Measurements from ENCODE around the gene ADGRD2. TPM values are rescaled to one million over a fixed set of nuclear protein-coding genes. Genes with fewer than 3 reads are reported as not detected.

The ADGRD2 gene
- total and polyA plus RNA-seq, 8 donors, result 0.10 to 0.22 (median 0.16) TPM; not detected in 3

DNA sequence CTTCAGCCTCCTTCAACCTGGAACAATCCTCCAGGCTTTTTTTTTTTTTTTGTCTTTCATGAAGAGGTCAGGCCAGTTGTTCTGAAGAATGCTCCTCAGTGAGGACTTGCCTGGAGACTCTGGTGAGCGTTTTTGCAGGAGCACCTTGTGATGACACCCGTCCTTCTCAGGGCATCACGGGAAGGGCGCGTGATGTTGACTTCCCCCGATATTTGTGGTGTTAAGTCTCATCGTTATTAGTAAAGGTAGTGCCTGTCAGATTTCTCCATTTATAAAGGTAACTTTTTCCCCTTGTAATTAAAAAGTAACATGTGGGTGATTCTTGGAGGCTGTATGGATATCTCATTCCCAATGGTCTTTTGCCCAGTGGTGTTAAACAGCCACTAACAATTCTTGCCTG, 23.9 kb upstream of the ADGRD2 start:
- Histone ChIP-seq H3K36me3 (no peaks in the 10 kb centered on the region), H3K4me3 (no peak overlapping the region), H3K4me1 (no peaks in the 10 kb centered on the region), H3K9me3 (no peaks in the 10 kb centered on the region), H3K27me3 (no peaks in the 10 kb centered on the region), H3K27ac (no peak overlapping the region)
- DNase-seq (no peak), ATAC-seq (no peak)
- TF ChIP-seq, protein P1, sequence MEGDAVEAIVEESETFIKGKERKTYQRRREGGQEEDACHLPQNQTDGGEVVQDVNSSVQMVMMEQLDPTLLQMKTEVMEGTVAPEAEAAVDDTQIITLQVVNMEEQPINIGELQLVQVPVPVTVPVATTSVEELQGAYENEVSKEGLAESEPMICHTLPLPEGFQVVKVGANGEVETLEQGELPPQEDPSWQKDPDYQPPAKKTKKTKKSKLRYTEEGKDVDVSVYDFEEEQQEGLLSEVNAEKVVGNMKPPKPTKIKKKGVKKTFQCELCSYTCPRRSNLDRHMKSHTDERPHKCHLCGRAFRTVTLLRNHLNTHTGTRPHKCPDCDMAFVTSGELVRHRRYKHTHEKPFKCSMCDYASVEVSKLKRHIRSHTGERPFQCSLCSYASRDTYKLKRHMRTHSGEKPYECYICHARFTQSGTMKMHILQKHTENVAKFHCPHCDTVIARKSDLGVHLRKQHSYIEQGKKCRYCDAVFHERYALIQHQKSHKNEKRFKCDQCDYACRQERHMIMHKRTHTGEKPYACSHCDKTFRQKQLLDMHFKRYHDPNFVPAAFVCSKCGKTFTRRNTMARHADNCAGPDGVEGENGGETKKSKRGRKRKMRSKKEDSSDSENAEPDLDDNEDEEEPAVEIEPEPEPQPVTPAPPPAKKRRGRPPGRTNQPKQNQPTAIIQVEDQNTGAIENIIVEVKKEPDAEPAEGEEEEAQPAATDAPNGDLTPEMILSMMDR (IDR thresholded peaks at IDR 0.05), result no peak
- intact Hi-C loops (cut with DNase I), result no loop called here

- intact Hi-C loops (cut with DNase I), result no loop called here
- H3K4me3 ChIP-seq, result no peak overlapping the region
- no peaks in the 10 kb centered on the region for H3K4me1 ChIP-seq
- H3K27me3 ChIP-seq, result no peaks in the 10 kb centered on the region
- TF ChIP-seq, protein P1 (IDR thresholded peaks at IDR 0.05), result no peak
- ATAC-seq (no peak), DNase-seq (no peak)
- H3K27ac ChIP-seq, result no peak overlapping the region
- no peaks in the 10 kb centered on the region for H3K9me3 ChIP-seq
- no peaks in the 10 kb centered on the region for H3K36me3 ChIP-seq
These were observed 23.0 kb upstream of the ADGRD2 start for GRCh38 chr9:124427281-124427680.

- ATAC-seq, result no peak
- Histone ChIP-seq H3K36me3 (no peaks in the 10 kb centered on the region), H3K4me3 (no peak overlapping the region), H3K9me3 (no peaks in the 10 kb centered on the region), H3K27me3 (no peaks in the 10 kb centered on the region), H3K4me1 (no peaks in the 10 kb centered on the region), H3K27ac (no peak overlapping the region)
- intact Hi-C loops (cut with DNase I), result no loop called here
- no peak for DNase-seq
- TF ChIP-seq, protein P1 (IDR thresholded peaks at IDR 0.05), result no peak
These were observed 21.3 kb upstream of the ADGRD2 start for GRCh38 chr9:124428751-124429529.

DNA sequence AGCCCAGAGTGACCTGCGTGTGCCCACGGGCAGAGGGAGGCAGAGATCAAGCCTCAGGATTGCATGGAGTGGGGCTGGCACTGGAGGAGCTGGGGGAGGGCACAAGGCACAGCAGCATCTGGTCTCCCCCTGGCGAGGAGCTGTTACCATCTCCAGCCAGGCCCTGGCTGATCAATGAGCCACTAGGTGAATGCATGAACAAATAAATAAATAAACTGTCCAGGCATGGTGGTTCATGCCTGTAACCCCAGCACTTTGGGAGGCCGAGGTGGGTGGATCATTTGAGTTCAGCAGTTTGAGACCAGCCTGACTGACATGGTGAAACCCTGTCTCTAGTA, 20.8 kb upstream of the ADGRD2 start:
- ATAC-seq (no peak), DNase-seq (no peak)
- intact Hi-C loops (cut with DNase I), result no loop called here
- H3K27me3 ChIP-seq, result no peaks in the 10 kb centered on the region
- TF ChIP-seq, protein P1 (IDR thresholded peaks at IDR 0.05), result no peak
- no peak overlapping the region for H3K4me3 ChIP-seq
- H3K4me1 ChIP-seq, result no peaks in the 10 kb centered on the region
- H3K9me3 ChIP-seq, result no peaks in the 10 kb centered on the region
- H3K27ac ChIP-seq, result no peak overlapping the region
- no peaks in the 10 kb centered on the region for H3K36me3 ChIP-seq

GRCh38 chr9:124436320-124436719, 13.9 kb upstream of the ADGRD2 start:
- Histone ChIP-seq H3K27ac (no peak overlapping the region), H3K4me3 (no peak overlapping the region), H3K4me1 (no peaks in the 10 kb centered on the region), H3K9me3 (peaks cover 0 to 4% of the 10 kb centered on the region in 2 donors), H3K36me3 (no peaks in the 10 kb centered on the region), H3K27me3 (peaks cover 0 to 31% of the 10 kb centered on the region in 2 donors)
- intact Hi-C loops (cut with DNase I), result no loop called here
- no peak for DNase-seq
- no peak for ATAC-seq
- TF ChIP-seq, protein P1 (IDR thresholded peaks at IDR 0.05), result no peak
